Left lung (tissue), 10 donors: ENCODE results near the gene RCC1. TPM values are rescaled to one million over a fixed set of nuclear protein-coding genes. Genes with fewer than 3 reads are reported as not detected.
A peak's percentile ranks its signal among the peaks of the same experiment; 100 is the strongest.
"Not testable (repeated sequence)": the region's sequence is repeated elsewhere in the genome, so short reads cannot be mapped to it uniquely, and the experiment has no call there.

ENCODE experiments used
- ATAC-seq: fragments of 200-7000 bp; cut with Tn5 transposase; one replicate; pipeline ENCODE4 v1.9.1; 2020; ENCODE audit warnings: moderate library complexity
- DNase-seq, 4 donors: peaks; one replicate each; pipeline ENCODE4 v3.0.0-alpha.2; 2013 to 2020
- H3K27ac ChIP-seq, 2 donors: fragments of 200-600 bp; sonication (generic) in 1 of 2; one replicate each; pipeline versions ENCODE4 v1.5.0 to v1.8.0; 2020 to 2021
- H3K27me3 ChIP-seq, 2 donors: fragments of 200-600 bp; sonication (generic) in 1 of 2; one replicate each; pipeline versions ENCODE4 v1.5.0 to v1.8.0; 2020 to 2021
- H3K36me3 ChIP-seq, 2 donors: fragments of 200-600 bp; sonication (generic) in 1 of 2; one replicate each; pipeline versions ENCODE4 v1.5.0 to v1.8.0; 2020 to 2021
- H3K4me1 ChIP-seq, 2 donors: fragments of 200-600 bp; one replicate each; pipeline ENCODE4 v1.8.0; 2021
- H3K4me3 ChIP-seq, 2 donors: fragments of 200-600 bp; sonication (generic) in 1 of 2; one replicate each; pipeline versions ENCODE4 v1.5.0 to v1.8.0; 2020 to 2021; ENCODE audit warnings: mild to moderate bottlenecking in 1 of 2
- H3K9me3 ChIP-seq, 2 donors: fragments of 200-600 bp; sonication (generic) in 1 of 2; one replicate each; pipeline versions ENCODE4 v1.5.0 to v1.8.0; 2020 to 2021
- CTCF ChIP-seq, 2 donors: fragments of 200-600 bp; sonication (generic) in 1 of 2; IDR thresholded peaks; one replicate each; pipeline versions ENCODE4 v1.5.0 to v1.8.0; 2021; ENCODE audit warnings: antibody characterized with exemption in 2 of 2
- intact Hi-C, 2 donors: fragments of 100-400 bp; cut with DNase I; formaldehyde crosslinking; loops; one replicate each; pipeline versions ENCODE4 v1.11.2 to v1.14.2; 2022
- polyA plus RNA-seq, 6 donors: library from polyadenylated mRNA; unstranded; fragments of 120-200 nt; gene quantifications; one replicate each; pipeline ENCODE4 v1.2.1, GENCODE V29; 2013; ENCODE audit not compliant: insufficient read length in 6 of 6
- total RNA-seq, 2 donors: library from RNA; stranded (reverse); fragmentation: NEBNext Ultra II Directional; extraction: Animal tissue kit (Norgen Biotek cat#: 25700); gene quantifications; one replicate each; pipeline ENCODE4 v1.2.1, GENCODE V29; 2021
- donor health status: DM: no; HTN: yes; CAD: no.
- donor health status: DM: no; HTN: no; CAD: no.

RCC1 gene
- total and polyA plus RNA-seq, 8 donors, result 35.5 to 57.8 (median 38.7) TPM

DNA sequence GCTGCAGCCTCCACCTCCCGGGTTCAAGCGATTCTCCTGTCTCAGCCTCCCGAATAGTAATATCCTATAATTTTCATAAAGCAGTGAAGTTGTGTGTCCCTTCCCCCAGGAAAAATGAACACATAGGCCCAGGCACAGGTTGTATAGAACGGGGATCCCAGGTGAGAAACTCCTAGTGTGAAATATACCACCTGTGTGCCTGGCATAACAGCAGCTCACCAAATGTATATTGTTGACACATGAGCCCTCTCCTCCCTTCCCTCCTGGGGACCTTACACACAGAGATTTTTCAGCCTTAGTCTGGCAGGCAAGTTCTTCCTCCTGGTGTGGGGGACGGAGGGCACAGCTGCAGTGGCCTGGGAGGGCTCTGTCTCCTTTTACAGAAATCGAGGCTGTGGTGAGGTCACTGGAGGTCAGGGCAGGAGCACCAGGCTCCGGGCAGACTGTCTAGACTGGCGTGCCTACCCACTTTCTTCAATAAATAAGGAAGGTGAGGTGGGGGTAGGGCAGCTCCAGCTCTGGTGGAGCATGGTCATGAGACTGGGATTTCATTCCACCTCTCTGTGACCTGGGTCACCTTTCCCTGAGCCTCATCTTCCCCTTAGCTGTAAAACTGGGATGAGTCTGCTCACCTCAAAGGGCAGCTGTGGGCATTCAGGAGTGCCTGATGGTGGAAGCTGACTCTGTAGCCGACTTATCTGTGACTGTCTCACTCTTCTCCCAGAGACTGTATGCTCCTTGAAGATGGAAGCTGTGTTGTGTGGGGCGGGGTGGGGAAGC is 14.3 kb downstream of the RCC1 start:
- intact Hi-C loops, result loop anchor here in 1 of 2 donors (5.0 kb wide), 1 partner anchor 82 kb away; no protein-coding TSS in a partner anchor
- DNase-seq (no peak), ATAC-seq (no peak)
- H3K27ac ChIP-seq, result no peak overlapping the region
- TF ChIP-seq CTCF (IDR thresholded peaks at IDR 0.05), result no peak
- H3K36me3 ChIP-seq, result peaks cover 0 to 11% of the 10 kb centered on the region in 2 donors
- H3K4me3 ChIP-seq, result no peak overlapping the region
- H3K27me3 ChIP-seq, result no peaks in the 10 kb centered on the region
- peaks cover 8 to 21% of the 10 kb centered on the region in 2 donors for H3K4me1 ChIP-seq
- no peaks in the 10 kb centered on the region for H3K9me3 ChIP-seq

- H3K36me3 ChIP-seq, ATAC-seq, H3K27ac ChIP-seq, H3K4me3 ChIP-seq, DNase-seq, H3K9me3 ChIP-seq, intact Hi-C loops, H3K27me3 ChIP-seq: not testable (repeated sequence)
- peaks cover 8 to 21% of the 10 kb centered on the region in 2 donors for H3K4me1 ChIP-seq
Observed at GRCh38 chr1:28520796-28521195, 15.0 kb downstream of the RCC1 start.

GRCh38 chr1:28521502-28522164 is 15.8 kb downstream of the RCC1 start:
- TF ChIP-seq CTCF (IDR thresholded peaks at IDR 0.05), result no peak
- ATAC-seq, result no peak
- H3K4me1 ChIP-seq, result peaks cover 8 to 21% of the 10 kb centered on the region in 2 donors

GRCh38 chr1:28522537-28522936 is 16.7 kb downstream of the RCC1 start:
- ATAC-seq, DNase-seq, H3K27me3 ChIP-seq, H3K36me3 ChIP-seq, intact Hi-C loops, H3K9me3 ChIP-seq, H3K4me3 ChIP-seq, H3K27ac ChIP-seq: not testable (repeated sequence)
- H3K4me1 ChIP-seq, result peaks cover 8 to 15% of the 10 kb centered on the region in 2 donors

More at GRCh38 chr1:28521502-28522164, 15.8 kb downstream of the RCC1 start:
- DNase-seq, result no peak
- Histone ChIP-seq H3K27ac (no peak overlapping the region), H3K27me3 (no peaks in the 10 kb centered on the region), H3K9me3 (no peaks in the 10 kb centered on the region), H3K4me3 (no peak overlapping the region), H3K36me3 (peaks cover 0 to 8% of the 10 kb centered on the region in 2 donors)
- intact Hi-C loops, result no loop called here

DNA sequence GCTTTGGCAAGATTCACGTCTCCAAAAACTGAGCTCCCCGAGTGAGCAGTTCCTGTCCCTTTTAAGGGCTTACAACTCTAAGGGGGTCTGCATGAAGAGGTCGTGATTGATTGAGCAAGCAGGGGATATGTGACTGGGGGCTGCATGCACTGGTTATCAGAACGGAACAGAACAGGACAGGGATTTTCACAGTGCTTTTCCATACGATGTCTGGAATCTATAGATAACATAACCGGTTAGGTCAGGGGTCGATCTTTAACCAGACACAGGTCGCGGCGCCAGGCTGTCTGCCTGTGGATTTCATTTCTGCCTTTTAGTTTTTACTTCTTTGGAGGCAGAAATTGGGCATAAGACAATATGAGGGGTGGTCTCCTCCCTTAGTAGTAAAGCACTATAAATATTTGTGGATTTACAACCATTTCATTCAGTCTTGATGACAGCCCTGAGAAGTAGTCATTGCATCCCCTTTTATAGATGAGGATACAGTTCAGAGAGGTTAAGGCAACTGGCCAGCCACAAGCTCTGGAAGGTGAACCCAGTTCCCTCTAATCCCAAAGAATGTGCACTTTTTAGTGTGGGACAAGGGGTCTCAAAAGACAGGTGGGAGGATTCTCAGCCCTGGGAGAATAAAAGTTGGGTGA is 19.3 kb downstream of the RCC1 start:
- H3K9me3 ChIP-seq, H3K36me3 ChIP-seq, H3K27me3 ChIP-seq, DNase-seq, H3K27ac ChIP-seq, H3K4me3 ChIP-seq, H3K4me1 ChIP-seq, ATAC-seq, intact Hi-C loops: not testable (repeated sequence)

GRCh38 chr1:28526886-28527285 is 21.0 kb downstream of the RCC1 start:
- no peaks in the 10 kb centered on the region for H3K4me1 ChIP-seq
- no peaks in the 10 kb centered on the region for H3K9me3 ChIP-seq
- peaks cover 0 to 27% of the 10 kb centered on the region in 2 donors for H3K36me3 ChIP-seq
- no peak overlapping the region for H3K4me3 ChIP-seq
- TF ChIP-seq CTCF (IDR thresholded peaks at IDR 0.05), result no peak
- peak overlapping the region; percentile 20 to 26 for H3K27ac ChIP-seq
- no peaks in the 10 kb centered on the region for H3K27me3 ChIP-seq
- ATAC-seq, result peak; percentile 81
- intact Hi-C loops, result no loop called here
- peak in 1 of 4 donors; percentile 44 for DNase-seq
